GM18909 (cell line): ENCODE data around the gene USP26.
"Not testable (repeated sequence)": the region's sequence is repeated elsewhere in the genome, so short reads cannot be mapped to it uniquely, and the experiment has no call there.

ENCODE experiments used
- ATAC-seq: cut with Tn5 transposase; IDR thresholded peaks from one replicate; pipeline ENCODE4 v1.9.1; 2021; ENCODE audit warnings: mild to moderate bottlenecking; ENCODE audit not compliant: unreplicated experiment, poor library complexity

The USP26 gene

DNA sequence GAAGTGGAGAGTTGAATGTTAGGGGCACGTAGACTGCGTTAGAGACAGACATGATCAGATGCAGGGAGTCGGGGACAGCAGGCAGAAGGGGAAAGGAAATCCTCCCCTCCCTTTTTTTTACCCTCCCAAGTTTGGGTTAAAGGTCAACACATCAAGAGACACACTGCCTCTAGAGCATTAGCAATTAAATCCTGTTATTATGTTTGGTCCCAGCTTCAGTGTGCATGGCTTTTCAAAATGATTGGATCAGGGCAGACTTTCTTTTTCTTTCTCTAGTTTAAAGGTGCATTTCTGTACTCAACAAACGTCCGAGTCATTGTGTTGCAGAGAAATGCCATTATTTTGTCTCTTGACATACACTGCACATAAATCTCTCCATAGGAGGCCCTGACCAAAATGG is 63.9 kb downstream of the USP26 start:
- ATAC-seq = no peak

- no peak for ATAC-seq
Measured at GRCh38 chrX:133018229-133018628, 78.7 kb downstream of the USP26 start.

GRCh38 chrX:133007458-133007857 is 89.5 kb downstream of the USP26 start:
- ATAC-seq = no peak

DNA sequence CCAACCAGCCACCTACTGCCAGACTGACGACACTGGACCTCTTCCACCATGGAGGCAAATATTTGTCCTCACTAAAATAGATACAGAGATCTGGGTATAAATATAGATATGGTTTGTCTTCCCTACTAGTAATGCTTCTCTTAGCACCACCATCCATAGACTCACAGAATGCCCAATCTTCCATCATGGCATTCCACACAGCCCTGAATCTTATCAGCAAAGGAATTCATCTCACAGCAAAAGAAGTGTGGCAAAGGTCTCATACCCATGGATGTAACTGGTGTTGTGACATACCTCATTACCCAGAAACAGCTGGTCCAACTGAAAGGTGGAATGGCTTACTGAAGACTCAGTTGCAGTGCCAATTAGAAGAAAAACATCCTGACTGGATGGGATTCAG is 91.3 kb downstream of the USP26 start:
- no peak for ATAC-seq

DNA sequence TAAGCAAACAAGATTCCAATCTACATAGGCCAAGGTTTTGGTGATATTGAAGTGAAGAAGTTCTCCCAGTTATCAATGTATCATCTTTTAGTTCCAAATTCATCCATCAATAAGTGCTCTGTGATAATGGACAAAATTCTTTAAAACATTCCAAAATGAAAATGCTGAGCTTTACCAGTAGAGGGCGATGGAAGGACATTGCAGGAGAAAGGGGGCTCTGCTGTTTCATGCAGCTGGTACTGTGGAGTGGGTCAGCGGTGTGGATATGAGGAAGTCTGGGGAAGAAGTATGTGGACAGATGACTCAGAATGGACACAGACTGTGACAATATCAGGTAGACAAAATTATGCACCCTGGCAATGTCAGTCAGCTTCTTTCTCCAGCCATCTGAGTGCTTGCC is 91.9 kb downstream of the USP26 start:
- no peak for ATAC-seq

DNA sequence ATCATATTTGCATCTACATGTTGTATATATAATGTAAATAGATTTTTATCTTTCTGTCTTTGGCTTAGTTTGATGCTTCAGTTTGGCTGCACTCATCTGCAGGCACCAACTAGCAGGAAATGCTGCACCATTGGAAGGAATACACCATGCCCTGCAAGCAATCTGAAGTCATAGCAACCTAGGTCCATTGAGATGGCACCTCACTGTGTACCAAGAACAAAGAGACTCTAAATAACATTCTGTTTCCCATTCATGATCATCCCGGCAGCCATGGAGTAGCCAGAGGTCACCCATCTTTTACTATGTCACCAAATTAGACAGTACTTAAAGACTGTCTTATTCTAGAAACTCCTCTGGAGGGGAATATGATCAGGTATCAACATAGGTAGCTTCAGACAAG is 97.7 kb downstream of the USP26 start:
- ATAC-seq = no peak

GRCh38 chrX:132990835-132991234 is 106.1 kb downstream of the USP26 start:
- no peak for ATAC-seq

- no peak for ATAC-seq
Measured at GRCh38 chrX:132986556-132986955, 110.4 kb downstream of the USP26 start.

DNA sequence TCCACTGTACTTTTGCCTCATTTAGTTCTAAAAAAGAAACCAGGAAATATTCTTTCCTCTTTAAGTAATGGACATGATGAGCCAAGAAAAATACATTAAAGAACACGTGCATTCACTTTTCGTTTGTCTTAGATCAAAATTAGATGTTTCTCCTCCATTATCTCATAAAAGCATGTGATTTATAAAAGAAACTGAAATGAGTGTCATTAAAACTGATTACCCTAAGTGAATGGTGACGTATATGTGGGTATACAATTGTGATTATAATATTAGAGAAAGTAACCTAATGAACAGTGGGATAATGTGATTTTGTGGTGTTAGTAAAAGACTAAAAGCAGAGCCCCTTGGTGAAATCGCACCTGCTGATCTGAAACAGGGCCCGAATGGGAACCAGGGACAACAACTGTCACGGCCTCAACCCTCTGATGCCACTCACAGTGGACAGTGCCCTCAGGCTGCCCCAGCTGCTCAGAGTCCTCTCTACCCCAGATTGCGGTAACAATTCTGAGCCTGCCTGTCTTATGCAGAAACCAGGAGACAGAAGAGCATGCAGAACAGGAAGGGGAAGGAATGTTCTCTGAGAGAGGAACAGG is 112.8 kb downstream of the USP26 start:
- no peak for ATAC-seq

GRCh38 chrX:132983496-132983895 is 113.4 kb downstream of the USP26 start:
- no peak for ATAC-seq

DNA sequence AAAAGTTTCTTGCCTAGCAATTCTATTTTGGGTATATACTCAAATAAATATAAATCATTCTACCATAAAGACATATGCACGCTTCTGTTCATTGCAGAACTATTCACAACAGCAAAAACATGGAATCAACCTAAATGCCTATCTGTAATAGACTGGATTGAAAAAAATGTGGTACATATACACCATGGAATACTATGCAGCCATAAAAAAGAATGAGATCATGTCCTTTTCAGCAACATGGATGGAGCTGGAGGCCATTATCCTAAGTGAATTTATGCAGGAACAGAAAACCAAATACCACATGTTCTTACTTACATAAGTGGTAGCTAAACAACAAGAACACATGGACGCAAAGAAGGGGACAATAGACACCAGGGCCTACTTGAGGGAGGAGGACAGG is 116.9 kb downstream of the USP26 start:
- ATAC-seq = not testable (repeated sequence)
